Muscle layer of colon (tissue), 2 donors: Measurements from ENCODE around the gene GAPDHS.

Source experiments
- H3K27ac ChIP-seq: one replicate; pipeline ENCODE4 v1.7.0; 2013; ENCODE audit warnings: low read depth, mild to moderate bottlenecking, low read length, moderate library complexity
- H3K27me3 ChIP-seq, 2 donors: one replicate each; pipeline ENCODE4 v1.7.0; 2013; ENCODE audit warnings: low read length in 2 of 2, mild to moderate bottlenecking in 2 of 2; ENCODE audit not compliant: insufficient read depth in 2 of 2, control insufficient read depth in 1 of 2
- H3K36me3 ChIP-seq: one replicate; pipeline ENCODE4 v1.7.0; 2013; ENCODE audit warnings: mild to moderate bottlenecking, low read length; ENCODE audit not compliant: insufficient read depth
- H3K4me1 ChIP-seq: one replicate; pipeline ENCODE4 v1.7.0; 2013; ENCODE audit warnings: mild to moderate bottlenecking, low read length; ENCODE audit not compliant: insufficient read depth
- H3K4me3 ChIP-seq, 2 donors: one replicate each; pipeline ENCODE4 v1.7.0; 2013; ENCODE audit warnings: low read length in 2 of 2, low read depth in 1 of 2, mild to moderate bottlenecking in 1 of 2, moderate library complexity in 1 of 2
- H3K9ac ChIP-seq: one replicate; pipeline ENCODE4 v1.7.0; 2013; ENCODE audit warnings: low read length
- H3K9me3 ChIP-seq: one replicate; pipeline ENCODE4 v1.7.0; 2013; ENCODE audit warnings: mild to moderate bottlenecking, low read length
- donor health status: abdominal sarcoma.
- donor health status: Adenocarcinoma of cecum.

The GAPDHS gene

GRCh38 chr19:35560677-35561076, 27.4 kb downstream of the GAPDHS start:
- H3K27me3 ChIP-seq = peaks cover 10 to 49% of the 10 kb centered on the region in 2 donors
- H3K27ac ChIP-seq = no peak overlapping the region
- H3K4me3 ChIP-seq = no peak overlapping the region
- H3K4me1 ChIP-seq = no peaks in the 10 kb centered on the region
- H3K9ac ChIP-seq = no peak overlapping the region
- no peaks in the 10 kb centered on the region for H3K36me3 ChIP-seq
- no peaks in the 10 kb centered on the region for H3K9me3 ChIP-seq

DNA sequence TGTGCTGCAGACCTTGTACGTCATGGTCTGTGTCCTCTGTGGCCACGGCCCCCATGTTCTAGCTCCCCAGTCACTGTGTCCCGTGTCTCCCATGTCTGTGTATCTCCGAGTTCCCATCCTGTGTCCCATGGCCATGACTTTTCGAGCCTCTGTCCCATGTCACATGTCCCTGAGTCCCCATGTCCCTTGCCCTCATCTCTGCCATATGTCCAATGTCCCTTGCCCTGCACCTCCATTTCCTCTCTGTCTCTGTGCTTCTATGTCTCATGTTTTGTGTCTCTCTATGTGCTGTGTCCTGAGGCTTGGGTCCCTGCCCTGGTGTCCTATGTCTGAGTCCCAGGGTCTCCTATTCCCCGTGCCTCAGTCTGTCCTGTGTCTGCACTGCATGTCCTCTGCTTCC, 28.2 kb downstream of the GAPDHS start:
- peaks cover 10 to 49% of the 10 kb centered on the region in 2 donors for H3K27me3 ChIP-seq
- no peaks in the 10 kb centered on the region for H3K9me3 ChIP-seq
- H3K9ac ChIP-seq = no peak overlapping the region
- no peak overlapping the region for H3K27ac ChIP-seq
- H3K4me1 ChIP-seq = no peaks in the 10 kb centered on the region
- no peaks in the 10 kb centered on the region for H3K36me3 ChIP-seq
- H3K4me3 ChIP-seq = no peak overlapping the region

GRCh38 chr19:35562336-35562735, 29.1 kb downstream of the GAPDHS start:
- H3K9me3 ChIP-seq = no peaks in the 10 kb centered on the region
- no peak overlapping the region for H3K4me3 ChIP-seq
- no peak overlapping the region for H3K27ac ChIP-seq
- peaks cover 10 to 45% of the 10 kb centered on the region in 2 donors for H3K27me3 ChIP-seq
- no peak overlapping the region for H3K9ac ChIP-seq
- H3K36me3 ChIP-seq = no peaks in the 10 kb centered on the region
- no peaks in the 10 kb centered on the region for H3K4me1 ChIP-seq

DNA sequence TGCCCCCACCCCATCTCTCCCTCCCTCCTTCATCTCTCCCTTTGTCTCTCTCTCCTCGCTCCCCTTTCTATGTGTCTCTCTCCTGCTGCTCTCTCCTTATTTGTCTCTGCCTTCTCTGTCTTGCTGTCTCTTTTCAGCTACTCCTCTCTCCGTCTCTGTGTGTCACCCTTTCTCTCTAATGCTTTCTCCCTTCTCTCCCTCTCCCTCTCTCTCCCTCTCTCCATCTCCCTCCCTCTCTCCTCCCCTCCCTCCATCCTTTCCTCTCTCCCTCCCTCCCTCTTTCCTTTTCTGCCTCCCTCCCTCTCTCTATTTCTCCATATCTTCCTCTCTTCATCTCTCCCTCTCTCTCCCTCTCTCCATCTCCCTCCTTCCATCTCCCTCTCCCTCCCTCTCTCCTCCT, 29.5 kb downstream of the GAPDHS start:
- Histone ChIP-seq H3K9me3 (no peaks in the 10 kb centered on the region), H3K4me1 (no peaks in the 10 kb centered on the region), H3K4me3 (no peak overlapping the region), H3K27me3 (peaks cover 10 to 41% of the 10 kb centered on the region in 2 donors), H3K36me3 (no peaks in the 10 kb centered on the region), H3K27ac (no peak overlapping the region), H3K9ac (no peak overlapping the region)

DNA sequence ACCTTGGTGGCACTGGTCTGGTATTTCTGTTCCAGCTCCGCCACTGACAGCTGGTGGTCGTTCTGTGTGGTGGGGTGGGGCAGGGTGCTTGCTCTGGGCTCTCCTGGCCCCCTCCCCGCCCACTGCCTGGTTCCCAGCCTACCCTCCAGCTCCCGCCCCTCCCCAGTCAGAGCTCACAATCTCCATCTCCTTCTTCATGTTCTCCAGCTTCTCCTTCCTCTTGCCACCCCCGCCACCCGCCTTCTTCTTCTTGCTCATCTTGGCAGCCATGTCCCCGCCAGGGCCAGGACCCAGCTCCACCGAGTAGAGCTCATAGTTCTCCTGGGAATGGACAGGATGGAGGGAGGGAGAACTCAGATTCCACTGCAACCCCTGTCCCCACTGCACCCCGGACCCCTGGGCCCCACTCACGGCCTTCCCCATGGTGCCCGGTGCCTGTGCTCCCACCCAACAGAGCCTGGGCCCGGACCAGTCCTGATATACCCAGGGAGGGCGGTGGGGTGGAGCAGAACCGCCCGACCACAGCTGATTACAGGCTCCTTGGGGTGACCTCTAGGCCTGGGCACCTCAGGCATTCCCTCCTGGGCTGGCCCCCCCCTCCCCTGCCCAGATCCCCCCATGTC, 30.1 kb downstream of the GAPDHS start, which contains the start of gene ATP4A:
TSS of gene ATP4A (minus strand) at position 452 of the 623 bp plus-strand sequence. CDS start at position 423, 29 bp downstream.
- Histone ChIP-seq H3K9me3 (no peaks in the 10 kb centered on the region), H3K27me3 (peaks cover 10 to 36% of the 10 kb centered on the region in 2 donors), H3K4me1 (no peaks in the 10 kb centered on the region), H3K4me3 (no peak within 1 kb of the TSS), H3K9ac (no peak within 1 kb of the TSS), H3K36me3 (no peaks in the 10 kb centered on the region), H3K27ac (no peak within 1 kb of the TSS)

- no peak overlapping the region for H3K4me3 ChIP-seq
- H3K9me3 ChIP-seq = no peaks in the 10 kb centered on the region
- H3K9ac ChIP-seq = no peak overlapping the region
- peaks cover 0 to 22% of the 10 kb centered on the region in 2 donors for H3K27me3 ChIP-seq
- H3K36me3 ChIP-seq = no peaks in the 10 kb centered on the region
- no peaks in the 10 kb centered on the region for H3K4me1 ChIP-seq
- no peak overlapping the region for H3K27ac ChIP-seq
These were observed 32.0 kb downstream of the GAPDHS start for GRCh38 chr19:35565016-35565856.

- no peak overlapping the region for H3K9ac ChIP-seq
- no peaks in the 10 kb centered on the region for H3K9me3 ChIP-seq
- peaks cover 0 to 10% of the 10 kb centered on the region in 2 donors for H3K27me3 ChIP-seq
- H3K4me1 ChIP-seq = no peaks in the 10 kb centered on the region
- H3K27ac ChIP-seq = no peak overlapping the region
- no peak overlapping the region for H3K4me3 ChIP-seq
- no peaks in the 10 kb centered on the region for H3K36me3 ChIP-seq
These were observed 33.5 kb downstream of the GAPDHS start for GRCh38 chr19:35566738-35567137.

DNA sequence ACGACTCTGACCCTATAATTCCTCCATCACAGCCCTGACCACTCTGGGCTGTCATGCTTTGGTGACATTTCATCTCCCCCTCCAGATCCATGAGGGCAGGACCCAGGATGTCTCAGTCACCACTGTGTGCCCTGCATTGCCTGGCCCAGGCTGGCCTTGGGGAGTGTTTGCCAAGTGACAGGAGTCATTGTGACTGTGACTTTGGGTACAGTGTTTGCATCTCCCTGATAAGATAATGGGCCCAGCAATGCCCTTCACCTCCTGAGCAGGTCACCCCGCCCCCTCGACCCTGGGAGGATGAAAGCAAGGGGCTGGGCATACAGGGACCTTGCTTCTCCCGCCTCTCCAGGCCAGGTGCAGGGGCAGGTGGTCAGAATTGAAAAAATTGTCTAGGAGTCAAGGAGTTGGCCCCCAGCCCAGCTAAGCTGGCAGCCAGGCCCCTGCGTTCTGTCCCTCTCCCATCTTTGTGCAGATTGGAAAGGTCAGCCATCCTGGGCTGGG, 36.1 kb downstream of the GAPDHS start:
- Histone ChIP-seq H3K4me3 (no peak overlapping the region), H3K27ac (no peak overlapping the region), H3K27me3 (peaks cover 0 to 5% of the 10 kb centered on the region in 2 donors), H3K4me1 (no peaks in the 10 kb centered on the region), H3K36me3 (no peaks in the 10 kb centered on the region), H3K9ac (no peak overlapping the region), H3K9me3 (no peaks in the 10 kb centered on the region)

- H3K9me3 ChIP-seq = peaks cover 4% of the 10 kb centered on the region
- no peak overlapping the region for H3K4me3 ChIP-seq
- no peak overlapping the region for H3K27ac ChIP-seq
- H3K27me3 ChIP-seq = peaks cover 0 to 5% of the 10 kb centered on the region in 2 donors
- H3K9ac ChIP-seq = no peak overlapping the region
- H3K36me3 ChIP-seq = no peaks in the 10 kb centered on the region
- no peaks in the 10 kb centered on the region for H3K4me1 ChIP-seq
These were observed 38.2 kb downstream of the GAPDHS start for GRCh38 chr19:35571406-35571965.

DNA sequence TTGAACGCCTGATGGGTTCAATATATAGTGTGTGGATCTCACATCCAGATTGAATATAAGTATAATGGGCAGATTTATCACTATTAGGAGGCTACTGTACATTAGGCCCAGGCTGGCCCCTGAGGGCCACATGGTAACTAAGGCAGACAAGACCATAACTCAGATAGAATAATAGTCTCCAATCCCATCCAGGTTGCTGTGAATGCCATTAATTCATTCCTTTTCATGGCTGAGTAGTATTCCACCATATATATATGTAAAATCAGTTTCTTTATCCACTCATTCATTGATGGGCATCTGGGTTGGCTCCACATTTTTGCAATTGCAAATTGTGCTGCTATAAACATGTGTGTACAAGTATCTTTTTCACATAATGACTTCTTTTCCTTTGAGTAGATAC, 44.7 kb downstream of the GAPDHS start:
- H3K9me3 ChIP-seq = peaks cover 4% of the 10 kb centered on the region
- H3K9ac ChIP-seq = no peak overlapping the region
- no peaks in the 10 kb centered on the region for H3K4me1 ChIP-seq
- no peak overlapping the region for H3K4me3 ChIP-seq
- no peaks in the 10 kb centered on the region for H3K36me3 ChIP-seq
- H3K27me3 ChIP-seq = no peaks in the 10 kb centered on the region
- no peak overlapping the region for H3K27ac ChIP-seq

GRCh38 chr19:35578707-35579106, 45.5 kb downstream of the GAPDHS start:
- no peak overlapping the region for H3K27ac ChIP-seq
- peaks cover 4% of the 10 kb centered on the region for H3K9me3 ChIP-seq
- no peak overlapping the region for H3K9ac ChIP-seq
- no peak overlapping the region for H3K4me3 ChIP-seq
- no peaks in the 10 kb centered on the region for H3K36me3 ChIP-seq
- H3K4me1 ChIP-seq = no peaks in the 10 kb centered on the region
- H3K27me3 ChIP-seq = no peaks in the 10 kb centered on the region
